A673 (cell line): ENCODE results near the gene MUC15. TPM values are rescaled to one million over a fixed set of nuclear protein-coding genes. Genes with fewer than 3 reads are reported as not detected.

Experiments
- BruUV-seq: library from RNA; stranded (reverse); fragments of 400-500 nt; replicated peaks from 2 replicates; lab custom pipeline; 2021; lab: Mats Ljungman, UMichigan
- CTCF ChIA-PET: fragments of 300-600 bp; sonication (Branson Sonifier 250); formaldehyde crosslinking; loops from one replicate; lab custom pipeline; 2022; ENCODE audit warnings: antibody characterized with exemption; lab: Charles Lee
- POLR2A ChIA-PET: fragments of 300-600 bp; sonication (Branson Sonifier 250); formaldehyde crosslinking; loops from one replicate; lab custom pipeline; 2022; ENCODE audit warnings: antibody characterized with exemption; ENCODE audit not compliant: low non-redundant PET; lab: Charles Lee
- DNase-seq: peaks from one replicate; pipeline ENCODE4 v3.0.0-alpha.2; 2015; ENCODE audit warnings: low spot score
- H3K27ac ChIP-seq: fragments of 200-600 bp; sonication (generic); 2 replicates; pipeline ENCODE4 v1.5.1; 2016; ENCODE audit warnings: mixed run types, low read depth, mild to moderate bottlenecking, mixed read lengths, antibody characterized with exemption, low read length; ENCODE audit not compliant: poor library complexity, severe bottlenecking
- H3K27me3 ChIP-seq: fragments of 200-600 bp; sonication (generic); replicated peaks from 2 replicates; pipeline ENCODE4 v1.6.1; 2017; ENCODE audit warnings: mixed run types, low read depth, mild to moderate bottlenecking, mixed read lengths, antibody characterized with exemption, low read length; ENCODE audit not compliant: insufficient read depth, poor library complexity
- H3K36me3 ChIP-seq: fragments of 200-600 bp; sonication (generic); 2 replicates; pipeline ENCODE4 v1.6.1; 2016; ENCODE audit warnings: mixed run types, mild to moderate bottlenecking, mixed read lengths, antibody characterized with exemption, low read length; ENCODE audit not compliant: insufficient read depth, poor library complexity, severe bottlenecking
- H3K4me1 ChIP-seq: fragments of 200-600 bp; sonication (generic); 2 replicates; pipeline ENCODE4 v1.6.1; 2017; ENCODE audit warnings: mixed run types, mild to moderate bottlenecking, mixed read lengths, antibody characterized with exemption, low read length; ENCODE audit not compliant: insufficient read depth, poor library complexity, severe bottlenecking
- H3K4me3 ChIP-seq: fragments of 200-600 bp; sonication (generic); 2 replicates; pipeline ENCODE4 v1.5.1; 2016; ENCODE audit warnings: low read depth, mixed run types, mild to moderate bottlenecking, mixed read lengths, low read length; ENCODE audit not compliant: poor library complexity, severe bottlenecking
- H3K9me3 ChIP-seq: fragments of 200-600 bp; sonication (generic); 2 replicates; pipeline ENCODE4 v1.6.1; 2016; ENCODE audit warnings: mixed run types, low read depth, mild to moderate bottlenecking, mixed read lengths, antibody characterized with exemption, low read length; ENCODE audit not compliant: poor library complexity, severe bottlenecking
- CTCF ChIP-seq: fragments of 300-800, 200-600 bp; sonication (generic); conservative IDR thresholded peaks from 2 replicates; pipeline ENCODE4 v1.5.1; 2017; ENCODE audit warnings: low read depth, mild to moderate bottlenecking, antibody characterized with exemption, low read length, moderate library complexity, mixed read lengths
- EZH2 ChIP-seq: fragments of 200-600 bp; sonication (generic); IDR thresholded peaks from 2 replicates; pipeline ENCODE4 v1.6.1; 2017; ENCODE audit warnings: borderline replicate concordance, low read depth, mild to moderate bottlenecking, mixed read lengths, antibody characterized with exemption, low read length; ENCODE audit not compliant: poor library complexity, severe bottlenecking
- intact Hi-C: fragments of 100-400 bp; cut with micrococcal nuclease; formaldehyde crosslinking; loops from one replicate; pipeline ENCODE4 v1.10.0; 2022; ENCODE audit not compliant: unreplicated experiment
- total RNA-seq: library from RNA; stranded (reverse); gene quantifications from 2 replicates; pipeline ENCODE4 v1.2.3, GENCODE V29; 2021

Gene MUC15
- total RNA-seq, 1 experiment from 2014 or later: not detected

GRCh38 chr11:26607725-26608506, 35.9 kb upstream of the MUC15 start:
- H3K4me3 ChIP-seq: no peak overlapping the region
- no peaks in the 10 kb centered on the region for H3K36me3 ChIP-seq
- peaks cover 17% of the 10 kb centered on the region for H3K9me3 ChIP-seq
- TF ChIP-seq EZH2: no peak
- no peak for TF ChIP-seq CTCF
- POLR2A ChIA-PET: no interaction called here
- intact Hi-C loops: no loop called here
- H3K27me3 ChIP-seq: no peaks in the 10 kb centered on the region
- H3K27ac ChIP-seq: no peak overlapping the region
- BruUV-seq: no TSS peak
- no peaks in the 10 kb centered on the region for H3K4me1 ChIP-seq
- DNase-seq: no peak
- CTCF ChIA-PET: interaction anchor here (0.6 kb wide), 1 partner anchor 42 kb away, joined by 5 read pairs; no protein-coding TSS in a partner anchor

GRCh38 chr11:26599876-26600434, 27.9 kb upstream of the MUC15 start:
- Histone ChIP-seq H3K36me3 (no peaks in the 10 kb centered on the region), H3K9me3 (peaks cover 9% of the 10 kb centered on the region), H3K4me1 (no peaks in the 10 kb centered on the region), H3K27ac (no peak overlapping the region), H3K4me3 (no peak overlapping the region), H3K27me3 (peaks cover 2% of the 10 kb centered on the region)
- no peak for DNase-seq
- POLR2A ChIA-PET: no interaction called here
- no peak for TF ChIP-seq EZH2
- no peak for TF ChIP-seq CTCF
- CTCF ChIA-PET: no interaction called here
- BruUV-seq: no TSS peak
- intact Hi-C loops: no loop called here

DNA sequence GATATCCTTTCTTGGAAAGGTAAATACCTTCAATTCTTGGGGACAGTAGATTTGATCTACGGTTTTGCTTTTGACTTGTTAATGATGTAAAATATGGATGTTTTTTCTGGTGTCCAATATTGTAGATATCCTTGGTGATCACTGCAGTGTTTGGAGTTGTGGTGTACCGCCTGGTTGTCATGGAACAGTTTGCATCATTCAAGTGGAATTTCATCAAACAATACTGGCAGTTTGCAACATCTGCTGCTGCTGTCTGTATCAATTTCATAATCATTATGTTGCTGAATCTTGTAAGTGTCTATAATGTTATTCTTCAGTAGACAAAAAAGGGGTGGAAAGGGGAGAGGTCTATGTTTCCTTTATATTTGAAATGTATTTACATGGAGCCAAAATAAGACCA, 27.4 kb upstream of the MUC15 start:
- Histone ChIP-seq H3K36me3 (no peaks in the 10 kb centered on the region), H3K4me1 (no peaks in the 10 kb centered on the region), H3K27ac (no peak overlapping the region), H3K9me3 (peaks cover 7% of the 10 kb centered on the region), H3K27me3 (peaks cover 2% of the 10 kb centered on the region), H3K4me3 (no peak overlapping the region)
- BruUV-seq: no TSS peak
- intact Hi-C loops: no loop called here
- peak; percentile 44 for DNase-seq
- no peak for TF ChIP-seq CTCF
- TF ChIP-seq EZH2: no peak
- POLR2A ChIA-PET: no interaction called here
- CTCF ChIA-PET: no interaction called here
